ENCODE measurements around the gene CPT2. TPM values are rescaled to one million over a fixed set of nuclear protein-coding genes. Genes with fewer than 3 reads are reported as not detected.
A peak's percentile ranks its signal among the peaks of the same experiment; 100 is the strongest.

Gene CPT2
- total RNA-seq, 1 experiment from 2014 or later, result 14.4 TPM

DNA sequence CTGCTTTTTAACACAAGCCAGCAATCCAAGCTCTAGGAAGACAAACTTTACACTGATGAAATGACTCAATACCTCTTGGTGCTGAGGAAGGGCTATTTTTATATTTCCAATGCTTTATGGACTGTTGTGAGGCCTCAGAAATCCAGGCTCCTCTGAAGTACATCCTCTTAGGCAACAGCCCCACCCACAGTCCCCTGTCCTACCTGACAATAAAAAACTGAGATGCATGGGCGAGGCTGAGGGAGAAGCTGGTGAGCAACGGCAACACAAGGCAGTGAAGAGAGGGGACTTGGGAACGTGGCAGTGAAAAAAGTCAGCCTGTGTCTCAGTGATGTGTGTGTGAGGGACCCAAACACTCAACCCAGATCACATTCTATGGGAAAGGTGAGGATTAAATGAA, 10.1 kb upstream of the CPT2 start:
- H3K4me1 ChIP-seq, result peaks cover 29% of the 10 kb centered on the region
- BruUV-seq (replicated peaks), result no TSS peak
- H3K9me3 Mint-ChIP-seq (ENCODE audit: unreplicated experiment), result no peaks in the 10 kb centered on the region

DNA sequence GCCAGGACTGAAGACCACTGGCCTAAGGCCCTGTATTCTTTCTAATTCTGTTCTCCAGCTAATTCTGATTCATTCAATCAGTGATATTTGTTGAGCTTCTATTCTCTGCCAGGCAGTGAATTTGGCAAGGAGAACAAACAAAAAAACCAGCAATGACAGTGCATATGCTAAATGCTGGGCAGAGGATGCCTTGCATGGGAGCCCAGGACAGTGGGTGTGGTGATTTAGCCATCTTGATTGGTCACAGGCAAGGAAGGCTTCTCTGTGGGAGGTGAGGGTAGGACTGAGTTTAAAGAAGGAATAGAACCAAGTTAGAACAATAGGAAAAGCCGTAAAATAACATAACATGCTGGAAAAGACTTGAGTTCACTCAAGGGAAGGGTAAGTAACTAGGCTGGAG, 9.2 kb upstream of the CPT2 start:
- no TSS peak for BruUV-seq (replicated peaks)
- H3K9me3 ChIP-seq, result no peaks in the 10 kb centered on the region
- no peaks in the 10 kb centered on the region for H3K36me3 ChIP-seq (ENCODE audit: control insufficient read depth, insufficient read depth, low read length)
- H3K36me3 Mint-ChIP-seq (ENCODE audit: insufficient read depth, unreplicated experiment), result no peaks in the 10 kb centered on the region
- TF ChIP-seq, protein P1, sequence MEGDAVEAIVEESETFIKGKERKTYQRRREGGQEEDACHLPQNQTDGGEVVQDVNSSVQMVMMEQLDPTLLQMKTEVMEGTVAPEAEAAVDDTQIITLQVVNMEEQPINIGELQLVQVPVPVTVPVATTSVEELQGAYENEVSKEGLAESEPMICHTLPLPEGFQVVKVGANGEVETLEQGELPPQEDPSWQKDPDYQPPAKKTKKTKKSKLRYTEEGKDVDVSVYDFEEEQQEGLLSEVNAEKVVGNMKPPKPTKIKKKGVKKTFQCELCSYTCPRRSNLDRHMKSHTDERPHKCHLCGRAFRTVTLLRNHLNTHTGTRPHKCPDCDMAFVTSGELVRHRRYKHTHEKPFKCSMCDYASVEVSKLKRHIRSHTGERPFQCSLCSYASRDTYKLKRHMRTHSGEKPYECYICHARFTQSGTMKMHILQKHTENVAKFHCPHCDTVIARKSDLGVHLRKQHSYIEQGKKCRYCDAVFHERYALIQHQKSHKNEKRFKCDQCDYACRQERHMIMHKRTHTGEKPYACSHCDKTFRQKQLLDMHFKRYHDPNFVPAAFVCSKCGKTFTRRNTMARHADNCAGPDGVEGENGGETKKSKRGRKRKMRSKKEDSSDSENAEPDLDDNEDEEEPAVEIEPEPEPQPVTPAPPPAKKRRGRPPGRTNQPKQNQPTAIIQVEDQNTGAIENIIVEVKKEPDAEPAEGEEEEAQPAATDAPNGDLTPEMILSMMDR (IDR thresholded peaks at IDR 0.05; ENCODE audit: insufficient read depth in 1 of 2, low read depth in 1 of 2, low read length in 1 of 2, severe bottlenecking in 1 of 2, unreplicated experiment in 1 of 2), result no peak
- no peak for DNase-seq
- no peak overlapping the region for H3K4me3 ChIP-seq (ENCODE audit: low read depth, low read length)
- H3K4me1 ChIP-seq, result peaks cover 25% of the 10 kb centered on the region
- H3K27me3 Mint-ChIP-seq (ENCODE audit: insufficient read depth, unreplicated experiment), result no peaks in the 10 kb centered on the region
- H3K4me3 Mint-ChIP-seq (ENCODE audit: unreplicated experiment), result no peak overlapping the region
- ChIA-PET POLR2A (no interaction called here), CTCF (interaction anchor here (0.5 kb wide), 1 partner anchor 486 kb away, joined by 3 read pairs; no protein-coding TSS in a partner anchor)
- H3K27ac Mint-ChIP-seq (ENCODE audit: unreplicated experiment), result no peak overlapping the region
- intact Hi-C loops (cut with micrococcal nuclease; ENCODE audit: unreplicated experiment), result no loop called here
- peaks cover 7% of the 10 kb centered on the region for H3K4me1 Mint-ChIP-seq (ENCODE audit: low read depth, unreplicated experiment)
- H3K9me3 Mint-ChIP-seq (ENCODE audit: unreplicated experiment), result no peaks in the 10 kb centered on the region
- H3K27me3 ChIP-seq (replicated peaks; ENCODE audit: control insufficient read depth, insufficient read depth, low read length), result no peaks in the 10 kb centered on the region

More for the DNA sequence above, 10.1 kb upstream of the CPT2 start:
- TF ChIP-seq, protein P1 (IDR thresholded peaks at IDR 0.05; ENCODE audit: insufficient read depth in 1 of 2, low read depth in 1 of 2, low read length in 1 of 2, severe bottlenecking in 1 of 2, unreplicated experiment in 1 of 2), result peak in 1 of 2 experiments; percentile 22
- no peaks in the 10 kb centered on the region for H3K36me3 Mint-ChIP-seq (ENCODE audit: insufficient read depth, unreplicated experiment)
- Histone ChIP-seq H3K36me3 (ENCODE audit: control insufficient read depth, insufficient read depth, low read length) (no peaks in the 10 kb centered on the region), H3K27me3 (replicated peaks; ENCODE audit: control insufficient read depth, insufficient read depth, low read length) (no peaks in the 10 kb centered on the region), H3K4me3 (ENCODE audit: low read depth, low read length) (no peak overlapping the region), H3K9me3 (no peaks in the 10 kb centered on the region)
- no peak overlapping the region for H3K27ac Mint-ChIP-seq (ENCODE audit: unreplicated experiment)
- no peak overlapping the region for H3K4me3 Mint-ChIP-seq (ENCODE audit: unreplicated experiment)
- peaks cover 7% of the 10 kb centered on the region for H3K4me1 Mint-ChIP-seq (ENCODE audit: low read depth, unreplicated experiment)
- CTCF ChIA-PET, result interaction anchor here (0.6 to 0.8 kb wide), 2 partner anchors 10 to 259 kb away, joined by 3 to 6 read pairs; partner anchors contain the start of gene SCP2
- POLR2A ChIA-PET, result interaction anchor here (0.6 kb wide), 1 partner anchor 214 kb away, joined by 5 read pairs; no protein-coding TSS in a partner anchor
- H3K27me3 Mint-ChIP-seq (ENCODE audit: insufficient read depth, unreplicated experiment), result no peaks in the 10 kb centered on the region
- DNase-seq, result no peak
- intact Hi-C loops (cut with micrococcal nuclease; ENCODE audit: unreplicated experiment), result no loop called here

DNA sequence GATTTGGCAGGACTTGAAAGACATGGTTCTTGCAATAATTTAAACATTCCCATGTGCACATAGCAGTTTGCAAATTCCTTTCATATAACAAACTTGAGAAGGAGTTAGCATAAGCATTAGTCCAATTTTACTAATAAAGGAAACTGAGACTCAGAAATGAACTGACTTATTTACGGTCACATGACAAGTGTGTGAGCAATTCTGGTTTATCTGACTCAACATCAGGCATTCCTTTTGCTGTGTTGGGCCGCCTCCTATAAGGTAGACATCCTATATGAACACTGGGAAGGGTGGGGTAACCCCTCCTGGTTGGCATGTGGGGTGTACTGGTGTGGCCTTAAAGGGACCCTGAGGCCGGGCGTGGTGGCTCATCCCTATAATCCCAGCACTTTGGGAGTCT, 8.5 kb upstream of the CPT2 start:
- no peaks in the 10 kb centered on the region for H3K27me3 Mint-ChIP-seq (ENCODE audit: insufficient read depth, unreplicated experiment)

More for the DNA sequence above, 8.5 kb upstream of the CPT2 start:
- POLR2A ChIA-PET, result no interaction called here
- DNase-seq, result no peak
- no peaks in the 10 kb centered on the region for H3K9me3 Mint-ChIP-seq (ENCODE audit: unreplicated experiment)
- intact Hi-C loops (cut with micrococcal nuclease; ENCODE audit: unreplicated experiment), result no loop called here
- H3K36me3 Mint-ChIP-seq (ENCODE audit: insufficient read depth, unreplicated experiment), result no peaks in the 10 kb centered on the region
- no peak overlapping the region for H3K4me3 Mint-ChIP-seq (ENCODE audit: unreplicated experiment)
- Histone ChIP-seq H3K4me3 (ENCODE audit: low read depth, low read length) (no peak overlapping the region), H3K4me1 (peaks cover 18% of the 10 kb centered on the region), H3K9me3 (no peaks in the 10 kb centered on the region), H3K27me3 (replicated peaks; ENCODE audit: control insufficient read depth, insufficient read depth, low read length) (no peaks in the 10 kb centered on the region), H3K36me3 (ENCODE audit: control insufficient read depth, insufficient read depth, low read length) (no peaks in the 10 kb centered on the region)
- H3K4me1 Mint-ChIP-seq (ENCODE audit: low read depth, unreplicated experiment), result peaks cover 7% of the 10 kb centered on the region
- BruUV-seq (replicated peaks), result no TSS peak
- H3K27ac Mint-ChIP-seq (ENCODE audit: unreplicated experiment), result no peak overlapping the region
- TF ChIP-seq, protein P1 (IDR thresholded peaks at IDR 0.05; ENCODE audit: insufficient read depth in 1 of 2, low read depth in 1 of 2, low read length in 1 of 2, severe bottlenecking in 1 of 2, unreplicated experiment in 1 of 2), result no peak
- CTCF ChIA-PET, result no interaction called here
